Measurements from ENCODE around the gene DENND1B. TPM values are rescaled to one million over a fixed set of nuclear protein-coding genes. Genes with fewer than 3 reads are reported as not detected.
A peak's percentile ranks its signal among the peaks of the same experiment; 100 is the strongest.

Gene DENND1B
- polyA plus RNA-seq, 1 of the 3 experiments (the other 2 are of a cell fraction): 1.4 TPM

DNA sequence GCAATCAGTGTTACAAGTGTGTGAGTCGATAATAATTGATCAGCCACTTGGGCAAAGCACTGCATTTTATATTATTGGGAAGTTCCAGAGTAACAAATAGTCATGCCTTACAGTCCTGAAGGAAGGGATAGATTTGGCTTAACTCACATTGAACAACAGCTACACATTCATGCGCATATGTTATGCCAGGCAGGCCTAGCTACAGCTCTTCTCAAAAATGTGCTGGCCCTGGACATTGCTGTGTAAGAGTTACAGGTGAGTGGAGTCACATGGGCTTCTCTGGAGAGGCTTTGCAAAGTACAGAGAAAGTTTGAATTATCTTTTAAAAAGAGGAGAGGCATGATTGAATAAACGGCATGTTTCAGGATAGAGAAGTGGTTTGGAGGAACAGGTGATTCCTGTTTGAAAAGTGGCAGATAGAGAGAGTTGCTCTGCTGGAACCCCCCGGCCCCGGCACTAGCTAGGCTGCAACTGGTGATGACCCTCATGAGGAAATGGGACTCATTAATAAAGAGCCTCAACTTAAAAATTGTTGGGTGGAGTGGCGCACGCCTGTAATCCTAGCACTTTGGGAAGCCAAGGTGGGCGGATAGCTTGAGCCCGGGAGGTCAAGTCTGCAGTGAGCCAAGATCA, 306.6 kb downstream of the DENND1B start:
- H3K36me3 ChIP-seq (replicated peaks in 1 of 2; ENCODE audit: control insufficient read depth in 1 of 2, insufficient read depth in 2 of 2, low read length in 1 of 2): no peaks in the 10 kb centered on the region
- 0 out of 2 replicates have a peak overlapping the region, but pooled peaks have one; percentile 3 for H2AFZ ChIP-seq (ENCODE audit: low read depth)

GRCh38 chr1:197467881-197468280, 307.4 kb downstream of the DENND1B start:
- 100% methylated on average over 1 of the region's 1 CpG for WGBS (ENCODE audit: low lambda C conversion rate)
- Histone ChIP-seq H3K4me2 (no peak overlapping the region), H3K79me2 (ENCODE audit: insufficient read depth) (no peaks in the 10 kb centered on the region), H3K4me1 (ENCODE audit: control insufficient read depth in 1 of 2, insufficient read depth in 2 of 2, low read depth in 1 of 2, low read length in 1 of 2) (peaks cover 0 to 26% of the 10 kb centered on the region in 2 experiments; a peak in 2 of 4 replicates), H3K9me2 (no peaks in the 10 kb centered on the region), H2AFZ (ENCODE audit: low read depth) (0 out of 2 replicates have a peak overlapping the region, but pooled peaks have one; percentile 3), H3K27ac (ENCODE audit: low read depth in 2 of 2, low read length in 1 of 2) (peak overlapping the region; percentile 70 to 73; a peak in 3 of 4 replicates), H4K20me1 (ENCODE audit: insufficient read depth) (no peaks in the 10 kb centered on the region), H3K36me3 (replicated peaks in 1 of 2; ENCODE audit: control insufficient read depth in 1 of 2, insufficient read depth in 2 of 2, low read length in 1 of 2) (no peaks in the 10 kb centered on the region), H3K4me3 (ENCODE audit: low read depth in 2 of 2, low read length in 1 of 2) (no peak overlapping the region), H3K9me3 (no peaks in the 10 kb centered on the region), H3K9ac (no peak overlapping the region), H3F3A (replicated peaks; ENCODE audit: insufficient read depth) (no peaks in the 10 kb centered on the region), H3K27me3 (ENCODE audit: insufficient read depth) (no peaks in the 10 kb centered on the region)
- POLR2A ChIA-PET: no interaction called here
- DNase-seq: no peak
- CTCF ChIA-PET: interaction anchor here (1.3 kb wide), 1 partner anchor 36 kb away, joined by 3 read pairs; no protein-coding TSS in a partner anchor
- TF ChIP-seq RXRA (IDR thresholded peaks at IDR 0.05; ENCODE audit: borderline replicate concordance, low read depth) (no peak), USF2 (IDR thresholded peaks at IDR 0.05; ENCODE audit: borderline replicate concordance, low read depth, low read length) (no peak), REST (IDR thresholded peaks at IDR 0.05; ENCODE audit: low read depth, low read length) (no peak), MAX (IDR thresholded peaks at IDR 0.05; ENCODE audit: low read depth) (no peak), ZBTB33 (IDR thresholded peaks at IDR 0.05; ENCODE audit: borderline replicate concordance, low read depth) (no peak)

More for the DNA sequence above, 306.6 kb downstream of the DENND1B start:
- Histone ChIP-seq H4K20me1 (ENCODE audit: insufficient read depth) (no peaks in the 10 kb centered on the region), H3F3A (replicated peaks; ENCODE audit: insufficient read depth) (no peaks in the 10 kb centered on the region), H3K27me3 (ENCODE audit: insufficient read depth) (no peaks in the 10 kb centered on the region), H3K4me2 (no peak overlapping the region), H3K4me1 (ENCODE audit: control insufficient read depth in 1 of 2, insufficient read depth in 2 of 2, low read depth in 1 of 2, low read length in 1 of 2) (peaks cover 0 to 26% of the 10 kb centered on the region in 2 experiments; a peak in 2 of 4 replicates), H3K27ac (ENCODE audit: low read depth in 2 of 2, low read length in 1 of 2) (peak overlapping the region; percentile 70 to 73; a peak in 2 of 4 replicates), H3K79me2 (ENCODE audit: insufficient read depth) (no peaks in the 10 kb centered on the region), H3K9me3 (no peaks in the 10 kb centered on the region), H3K9ac (no peak overlapping the region), H3K9me2 (no peaks in the 10 kb centered on the region), H3K4me3 (ENCODE audit: low read depth in 2 of 2, low read length in 1 of 2) (no peak overlapping the region)
- no peak for DNase-seq
- WGBS (ENCODE audit: low lambda C conversion rate): 88% methylated on average over 9 of the region's 9 CpGs
- POLR2A ChIA-PET: no interaction called here
- CTCF ChIA-PET: interaction anchor here (0.6 to 1.3 kb wide), 2 partner anchors 36 to 387 kb away, joined by 3 read pairs; no protein-coding TSS in a partner anchor
- TF ChIP-seq FOSL2 (IDR thresholded peaks at IDR 0.05; ENCODE audit: borderline replicate concordance, low read depth): no peak
- TF ChIP-seq CTCF (IDR thresholded peaks at IDR 0.05): no peak
- no peak for TF ChIP-seq RXRA (IDR thresholded peaks at IDR 0.05; ENCODE audit: borderline replicate concordance, low read depth)
- TF ChIP-seq MEF2A (IDR thresholded peaks at IDR 0.05; ENCODE audit: borderline replicate concordance, low read depth): no peak
- TF ChIP-seq EP300 (IDR thresholded peaks at IDR 0.05; ENCODE audit: borderline replicate concordance in 1 of 2, low read depth in 1 of 2, low read length in 1 of 2): no peak
- TF ChIP-seq IRF3 (IDR thresholded peaks at IDR 0.05; ENCODE audit: low read depth, low read length): no peak
- no peak for TF ChIP-seq RAD21 (IDR thresholded peaks at IDR 0.05; ENCODE audit: low read length)
